ENCODE data around the gene ANO2. TPM values are rescaled to one million over a fixed set of nuclear protein-coding genes. Genes with fewer than 3 reads are reported as not detected.

The ANO2 gene
- total RNA-seq, 1 donor from 2014 or later = 1.9 TPM

- TF ChIP-seq CTCF (conservative IDR thresholded peaks at IDR 0.05) = no peak
- no peaks in the 10 kb centered on the region for H3K9me3 Mint-ChIP-seq
- H3K36me3 Mint-ChIP-seq (ENCODE audit: low read depth) = no peaks in the 10 kb centered on the region
- no peak for DNase-seq (ENCODE audit: low read depth, low spot score)
- no peak overlapping the region for H3K4me3 Mint-ChIP-seq
- no peak overlapping the region for H3K27ac Mint-ChIP-seq (ENCODE audit: unreplicated experiment)
- H3K4me1 Mint-ChIP-seq = peaks cover 8% of the 10 kb centered on the region
- peaks cover 17% of the 10 kb centered on the region for H3K27me3 Mint-ChIP-seq (ENCODE audit: low read depth)
Observed at GRCh38 chr12:5960783-5961182, 15.7 kb upstream of the ANO2 start.

- H3K36me3 Mint-ChIP-seq (ENCODE audit: low read depth) = no peaks in the 10 kb centered on the region
- H3K27ac Mint-ChIP-seq (ENCODE audit: unreplicated experiment) = no peak overlapping the region
- H3K9me3 Mint-ChIP-seq = no peaks in the 10 kb centered on the region
- no peaks in the 10 kb centered on the region for H3K4me1 Mint-ChIP-seq
- DNase-seq (ENCODE audit: low read depth, low spot score) = no peak
- H3K4me3 Mint-ChIP-seq = no peak overlapping the region
- peaks cover 6% of the 10 kb centered on the region for H3K27me3 Mint-ChIP-seq (ENCODE audit: low read depth)
- TF ChIP-seq CTCF (conservative IDR thresholded peaks at IDR 0.05) = no peak
Observed at GRCh38 chr12:5956987-5957386, 11.9 kb upstream of the ANO2 start.

GRCh38 chr12:5954661-5955060 is 9.6 kb upstream of the ANO2 start:
- Mint-ChIP-seq H3K27me3 (ENCODE audit: low read depth) (peaks cover 9% of the 10 kb centered on the region), H3K9me3 (no peaks in the 10 kb centered on the region), H3K36me3 (ENCODE audit: low read depth) (no peaks in the 10 kb centered on the region), H3K4me1 (peaks cover 9% of the 10 kb centered on the region), H3K4me3 (no peak overlapping the region), H3K27ac (ENCODE audit: unreplicated experiment) (no peak overlapping the region)
- TF ChIP-seq CTCF (conservative IDR thresholded peaks at IDR 0.05) = no peak
- DNase-seq (ENCODE audit: low read depth, low spot score) = no peak

- no peak for TF ChIP-seq CTCF (conservative IDR thresholded peaks at IDR 0.05)
- peaks cover 14% of the 10 kb centered on the region for H3K27me3 Mint-ChIP-seq (ENCODE audit: low read depth)
- no peaks in the 10 kb centered on the region for H3K9me3 Mint-ChIP-seq
- H3K27ac Mint-ChIP-seq (ENCODE audit: unreplicated experiment) = no peak overlapping the region
- H3K4me3 Mint-ChIP-seq = no peak overlapping the region
- H3K36me3 Mint-ChIP-seq (ENCODE audit: low read depth) = no peaks in the 10 kb centered on the region
- DNase-seq (ENCODE audit: low read depth, low spot score) = no peak
- peaks cover 9% of the 10 kb centered on the region for H3K4me1 Mint-ChIP-seq
Observed at GRCh38 chr12:5953835-5954586, 9.0 kb upstream of the ANO2 start.

- Mint-ChIP-seq H3K4me1 (peaks cover 9% of the 10 kb centered on the region), H3K4me3 (no peak overlapping the region), H3K9me3 (no peaks in the 10 kb centered on the region), H3K36me3 (ENCODE audit: low read depth) (no peaks in the 10 kb centered on the region), H3K27ac (ENCODE audit: unreplicated experiment) (no peak overlapping the region), H3K27me3 (ENCODE audit: low read depth) (peaks cover 27% of the 10 kb centered on the region)
- TF ChIP-seq CTCF (conservative IDR thresholded peaks at IDR 0.05) = no peak
- DNase-seq (ENCODE audit: low read depth, low spot score) = no peak
Observed at GRCh38 chr12:5952031-5952430, 7.0 kb upstream of the ANO2 start.

All from neural crest cell (in vitro differentiated cells).